WERI-Rb-1 (cell line): Measurements from ENCODE around the gene CUEDC1.

Experiments used
- DNase-seq: peaks from one replicate; pipeline ENCODE4 v3.0.0-alpha.2; 2020
- H3K27ac ChIP-seq: fragments of 250-450 bp; sonication (Bioruptor Pico); 2 replicates; pipeline ENCODE4 v1.5.1; 2020; ENCODE audit warnings: mild to moderate bottlenecking, moderate library complexity
- H3K27me3 ChIP-seq: fragments of 250-450 bp; sonication (Bioruptor Pico); 2 replicates; pipeline ENCODE4 v1.5.1; 2021; ENCODE audit warnings: mild to moderate bottlenecking, low read depth, moderate library complexity; ENCODE audit not compliant: insufficient read depth, severe bottlenecking
- H3K36me3 ChIP-seq: fragments of 250-450 bp; sonication (Bioruptor Pico); 2 replicates; pipeline ENCODE4 v1.5.1; 2020; ENCODE audit warnings: mild to moderate bottlenecking, moderate library complexity
- H3K4me3 ChIP-seq: 2 replicates; pipeline ENCODE4 v1.5.1; 2011; ENCODE audit warnings: low read depth, mild to moderate bottlenecking, control low read depth, low read length
- H3K9me3 ChIP-seq: fragments of 250-450 bp; sonication (Bioruptor Pico); 2 replicates; pipeline ENCODE4 v1.5.1; 2021; ENCODE audit warnings: mild to moderate bottlenecking, moderate library complexity; ENCODE audit not compliant: severe bottlenecking
- TF ChIP-seq, protein P1 (sequence below): IDR thresholded peaks from 2 replicates; pipeline ENCODE4 v1.5.1; 2011; ENCODE audit warnings: low read depth, mild to moderate bottlenecking, control low read depth, inconsistent platforms, low read length

CUEDC1 gene

DNA sequence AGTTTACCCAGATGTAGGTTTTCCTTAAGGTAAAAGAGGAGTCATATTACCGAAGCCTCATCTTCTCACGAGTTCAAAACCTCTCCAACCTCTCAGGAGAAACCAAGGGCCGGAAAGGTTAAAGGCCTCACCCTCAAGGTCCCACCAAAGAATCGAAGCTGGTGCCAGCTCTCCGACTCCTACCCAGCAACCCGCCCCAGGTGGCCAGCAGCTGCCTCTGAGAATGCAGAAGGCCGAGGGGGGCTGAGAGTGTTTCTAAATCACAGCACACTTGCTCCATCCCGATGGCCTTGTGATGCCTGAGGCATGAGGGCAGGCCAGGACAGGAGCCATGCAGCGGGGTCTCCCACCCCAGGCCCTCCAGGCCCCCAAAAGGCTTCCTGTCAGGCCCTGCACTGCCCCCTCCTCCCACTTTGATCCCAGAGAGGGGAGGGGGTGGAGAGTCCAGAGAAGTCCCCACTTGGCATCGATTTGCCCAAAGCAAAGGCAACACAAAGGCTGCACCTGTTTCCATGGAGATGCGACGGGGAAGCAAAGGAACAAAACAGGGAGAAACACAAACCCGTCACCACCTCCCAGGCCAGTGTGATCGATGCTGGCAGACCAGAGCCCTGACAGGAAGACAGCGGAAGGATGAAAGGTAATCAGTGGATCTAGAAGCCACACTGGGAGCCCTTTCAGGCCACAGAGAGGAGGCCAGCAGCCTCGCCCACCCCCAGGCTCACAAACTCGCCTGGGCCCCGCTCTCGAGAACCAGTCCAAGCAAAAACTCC lies 39.0 kb downstream of the CUEDC1 start:
- TF ChIP-seq, protein P1, sequence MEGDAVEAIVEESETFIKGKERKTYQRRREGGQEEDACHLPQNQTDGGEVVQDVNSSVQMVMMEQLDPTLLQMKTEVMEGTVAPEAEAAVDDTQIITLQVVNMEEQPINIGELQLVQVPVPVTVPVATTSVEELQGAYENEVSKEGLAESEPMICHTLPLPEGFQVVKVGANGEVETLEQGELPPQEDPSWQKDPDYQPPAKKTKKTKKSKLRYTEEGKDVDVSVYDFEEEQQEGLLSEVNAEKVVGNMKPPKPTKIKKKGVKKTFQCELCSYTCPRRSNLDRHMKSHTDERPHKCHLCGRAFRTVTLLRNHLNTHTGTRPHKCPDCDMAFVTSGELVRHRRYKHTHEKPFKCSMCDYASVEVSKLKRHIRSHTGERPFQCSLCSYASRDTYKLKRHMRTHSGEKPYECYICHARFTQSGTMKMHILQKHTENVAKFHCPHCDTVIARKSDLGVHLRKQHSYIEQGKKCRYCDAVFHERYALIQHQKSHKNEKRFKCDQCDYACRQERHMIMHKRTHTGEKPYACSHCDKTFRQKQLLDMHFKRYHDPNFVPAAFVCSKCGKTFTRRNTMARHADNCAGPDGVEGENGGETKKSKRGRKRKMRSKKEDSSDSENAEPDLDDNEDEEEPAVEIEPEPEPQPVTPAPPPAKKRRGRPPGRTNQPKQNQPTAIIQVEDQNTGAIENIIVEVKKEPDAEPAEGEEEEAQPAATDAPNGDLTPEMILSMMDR, result no peak
- peak overlapping the region; percentile 46 for H3K27ac ChIP-seq
- no peak overlapping the region for H3K4me3 ChIP-seq
- no peaks in the 10 kb centered on the region; the same call in 1 of the 2 replicates for H3K36me3 ChIP-seq
- no peaks in the 10 kb centered on the region for H3K9me3 ChIP-seq
- DNase-seq, result no peak
- no peaks in the 10 kb centered on the region for H3K27me3 ChIP-seq

DNA sequence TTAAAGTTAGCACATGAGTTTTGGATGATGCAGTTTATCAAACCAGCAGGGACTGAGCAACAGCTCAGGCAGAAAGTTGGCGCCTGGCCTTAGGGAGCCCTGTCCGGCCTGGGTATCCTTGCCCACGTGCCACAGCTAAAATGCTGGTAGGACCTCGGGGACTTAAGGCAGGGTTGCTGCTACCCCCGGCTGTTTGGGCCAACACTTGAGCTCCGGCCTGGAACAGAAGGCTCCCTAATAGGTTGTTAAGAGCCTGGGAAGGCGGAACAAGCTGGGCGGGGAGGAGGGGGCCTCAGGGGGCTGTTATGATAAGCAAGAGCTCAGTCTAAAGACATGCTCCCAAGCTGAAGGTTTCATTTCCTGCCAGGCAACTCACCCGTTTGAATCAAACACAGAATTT lies 39.7 kb downstream of the CUEDC1 start:
- Histone ChIP-seq H3K36me3 (no peaks in the 10 kb centered on the region; the same call in 1 of the 2 replicates), H3K27me3 (no peaks in the 10 kb centered on the region), H3K27ac (no peak overlapping the region), H3K4me3 (no peak overlapping the region), H3K9me3 (no peaks in the 10 kb centered on the region)
- DNase-seq, result no peak
- TF ChIP-seq, protein P1, result no peak

DNA sequence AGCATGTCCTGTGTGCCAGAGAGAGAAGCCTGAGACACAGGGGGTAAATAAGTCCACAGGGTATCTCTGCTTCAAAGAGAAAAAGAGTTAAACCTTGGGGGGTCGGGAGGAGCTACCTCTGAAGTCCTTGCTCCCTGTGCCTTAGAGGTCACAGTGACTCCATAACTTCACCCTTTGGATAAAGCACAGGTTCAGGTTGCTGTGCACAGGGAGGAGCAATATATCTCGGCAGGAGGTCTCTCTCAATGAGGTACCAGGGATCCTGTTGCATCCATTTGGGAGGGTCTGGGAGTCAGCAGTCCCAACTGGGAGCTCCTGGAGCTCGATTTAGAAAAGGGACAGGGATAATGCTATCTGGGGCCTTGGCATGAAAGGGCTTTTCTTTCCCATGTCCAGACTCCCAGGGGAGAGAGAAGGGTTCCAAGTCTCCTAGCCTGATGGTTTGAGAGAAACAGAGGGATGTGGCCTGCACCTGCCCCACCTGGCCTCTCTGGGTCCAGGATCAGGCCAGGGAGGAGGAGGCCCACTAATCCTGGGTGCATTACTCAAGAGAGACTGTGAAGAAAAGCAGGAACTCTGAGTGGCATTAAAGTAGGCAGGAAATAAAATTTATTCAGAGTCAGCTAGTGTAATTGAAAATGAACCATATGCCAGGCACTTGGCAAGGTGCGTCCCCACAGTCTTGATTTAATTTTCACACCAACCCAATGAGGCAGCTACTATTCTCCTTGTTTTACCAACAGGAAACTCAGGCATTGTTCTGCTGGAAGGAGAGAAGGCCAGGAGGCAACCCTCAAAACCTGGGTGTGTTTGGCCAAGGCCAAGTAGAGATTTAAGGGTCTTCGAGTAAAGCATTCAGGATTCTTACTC lies 40.7 kb downstream of the CUEDC1 start:
- H3K27ac ChIP-seq, result peak overlapping the region; percentile 10
- no peaks in the 10 kb centered on the region for H3K9me3 ChIP-seq
- no peak for DNase-seq

DNA sequence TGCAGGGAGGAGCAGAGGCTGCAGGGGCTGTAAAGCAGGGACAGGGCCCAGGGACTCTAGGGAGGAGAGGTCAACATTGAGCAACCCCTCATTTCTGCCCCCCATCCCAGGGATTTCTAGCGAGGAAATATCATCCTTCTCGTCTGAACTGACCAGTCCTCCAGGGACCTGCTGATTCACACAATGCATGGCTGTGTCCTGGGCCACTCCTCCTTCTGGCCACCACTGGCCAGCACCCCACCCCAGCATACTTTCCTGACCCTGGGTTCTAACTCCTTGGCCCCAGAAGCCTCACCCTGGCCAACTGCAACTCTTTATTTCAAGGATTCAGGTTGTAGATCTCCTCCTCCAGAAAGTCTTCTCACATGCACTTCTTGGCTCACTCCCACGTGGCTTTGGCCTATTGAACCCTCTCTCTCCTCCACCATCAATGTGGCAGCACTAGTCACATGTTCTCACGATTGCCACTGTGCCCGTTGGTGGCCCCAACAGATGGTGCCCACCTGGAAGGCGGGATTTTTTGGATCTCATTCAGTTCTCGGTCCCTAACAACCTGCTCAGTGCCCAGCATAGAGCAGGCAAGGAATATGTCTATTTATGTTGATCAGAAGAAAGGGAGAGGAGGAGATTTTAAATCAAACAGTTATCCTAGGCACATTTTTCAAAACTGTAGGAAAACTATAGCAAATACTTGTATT lies 41.5 kb downstream of the CUEDC1 start:
- H3K4me3 ChIP-seq, result no peak overlapping the region
- TF ChIP-seq, protein P1, result no peak
- H3K36me3 ChIP-seq, result no peaks in the 10 kb centered on the region; the same call in 1 of the 2 replicates
- H3K27me3 ChIP-seq, result no peaks in the 10 kb centered on the region
- no peaks in the 10 kb centered on the region for H3K9me3 ChIP-seq
- DNase-seq, result no peak
- H3K27ac ChIP-seq, result no peak overlapping the region

More for the DNA sequence above, 40.7 kb downstream of the CUEDC1 start:
- H3K27me3 ChIP-seq, result no peaks in the 10 kb centered on the region
- TF ChIP-seq, protein P1, result no peak
- H3K36me3 ChIP-seq, result no peaks in the 10 kb centered on the region; the same call in 1 of the 2 replicates
- no peak overlapping the region for H3K4me3 ChIP-seq

DNA sequence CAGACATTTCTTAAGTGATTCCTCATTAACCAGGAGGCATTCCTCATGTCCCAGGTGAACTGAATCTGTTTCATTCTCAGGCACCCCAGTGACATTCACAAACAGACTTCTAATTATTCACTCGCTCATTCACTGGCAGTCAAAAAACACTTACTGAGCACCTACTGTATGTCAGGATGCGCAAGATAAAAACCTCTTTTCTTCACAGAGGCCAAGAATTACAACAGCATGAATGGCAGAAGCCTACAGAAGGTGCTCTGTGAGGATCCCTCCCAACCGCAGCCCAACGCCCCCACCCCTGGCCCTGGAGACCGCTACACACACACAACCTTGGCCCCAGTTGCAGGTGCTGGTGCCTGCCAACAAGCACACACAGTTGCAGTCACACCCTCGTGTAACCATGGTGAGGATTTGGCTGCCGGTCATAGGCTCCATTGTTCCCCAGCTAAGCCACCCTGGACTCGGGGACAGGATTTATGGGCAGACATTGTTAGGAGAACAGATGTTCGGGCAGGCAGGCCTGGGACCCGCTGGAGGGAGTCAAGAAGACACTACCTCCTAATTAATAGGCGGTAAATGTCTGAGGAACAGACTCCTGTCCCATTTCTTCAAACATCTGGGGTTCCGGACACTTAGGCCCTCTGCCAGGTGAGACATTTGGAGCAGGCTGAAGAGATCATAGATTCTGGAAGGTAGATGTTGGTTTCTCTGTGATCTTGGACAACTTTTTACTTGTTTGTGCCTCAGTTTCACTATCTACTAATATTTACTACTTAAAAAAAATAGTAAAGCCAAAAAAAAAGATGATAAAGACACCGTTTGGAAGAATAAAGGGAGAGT lies 43.2 kb downstream of the CUEDC1 start:
- H3K27ac ChIP-seq, result peak overlapping the region; percentile 54
- no peaks in the 10 kb centered on the region for H3K9me3 ChIP-seq
- H3K4me3 ChIP-seq, result no peak overlapping the region
- no peaks in the 10 kb centered on the region for H3K36me3 ChIP-seq
- TF ChIP-seq, protein P1, result no peak
- peak; percentile 96 for DNase-seq
- no peaks in the 10 kb centered on the region for H3K27me3 ChIP-seq
